ENCODE data around the gene ARHGAP30.

Gene ARHGAP30

GRCh38 chr1:161013131-161013487, 56.6 kb downstream of the ARHGAP30 start:
- TF ChIP-seq CTCF (IDR thresholded peaks at IDR 0.05; ENCODE audit: low read length) (no peak), EZH2 (IDR thresholded peaks at IDR 0.05; ENCODE audit: borderline replicate concordance, low read length) (no peak)
- H3K4me1 ChIP-seq (ENCODE audit: insufficient read depth, low read length, severe bottlenecking): peaks cover 33% of the 10 kb centered on the region
- no peaks in the 10 kb centered on the region for H3K9me3 ChIP-seq (ENCODE audit: low read length)
- peaks cover 26% of the 10 kb centered on the region for H3K79me2 ChIP-seq (ENCODE audit: insufficient read depth, low read length)
- H3K9ac ChIP-seq (ENCODE audit: low read length): peak overlapping the region; percentile 56
- 0 out of 2 replicates have a peak, but pooled peaks cover 3% of the 10 kb centered on the region for H3K36me3 ChIP-seq (ENCODE audit: insufficient read depth, low read length)
- H2AFZ ChIP-seq (ENCODE audit: low read length): no peak overlapping the region
- H4K20me1 ChIP-seq (ENCODE audit: insufficient read depth, low read length): no peaks in the 10 kb centered on the region
- peak overlapping the region; percentile 75 for H3K27ac ChIP-seq (ENCODE audit: low read depth, low read length, poor library complexity, severe bottlenecking)
- no peaks in the 10 kb centered on the region for H3K9me2 ChIP-seq (ENCODE audit: low read depth, low read length)
- H3F3A ChIP-seq (ENCODE audit: insufficient read depth, low read length): no peaks in the 10 kb centered on the region
- H3K27me3 ChIP-seq (ENCODE audit: insufficient read depth, low read length): no peaks in the 10 kb centered on the region
- H3K4me2 ChIP-seq (ENCODE audit: low read length): peak overlapping the region; percentile 79
- peak overlapping the region; percentile 52 for H3K4me3 ChIP-seq (ENCODE audit: low read depth, low read length, poor library complexity, severe bottlenecking)

GRCh38 chr1:161012420-161012819, 57.3 kb downstream of the ARHGAP30 start:
- TF ChIP-seq CTCF (IDR thresholded peaks at IDR 0.05; ENCODE audit: low read length) (no peak), EZH2 (IDR thresholded peaks at IDR 0.05; ENCODE audit: borderline replicate concordance, low read length) (no peak)
- Histone ChIP-seq H3K36me3 (ENCODE audit: insufficient read depth, low read length) (0 out of 2 replicates have a peak, but pooled peaks cover 3% of the 10 kb centered on the region), H3K9me3 (ENCODE audit: low read length) (no peaks in the 10 kb centered on the region), H3K79me2 (ENCODE audit: insufficient read depth, low read length) (peaks cover 26% of the 10 kb centered on the region), H3K4me1 (ENCODE audit: insufficient read depth, low read length, severe bottlenecking) (peaks cover 27% of the 10 kb centered on the region), H3K27me3 (ENCODE audit: insufficient read depth, low read length) (no peaks in the 10 kb centered on the region), H3F3A (ENCODE audit: insufficient read depth, low read length) (no peaks in the 10 kb centered on the region), H3K9me2 (ENCODE audit: low read depth, low read length) (no peaks in the 10 kb centered on the region), H4K20me1 (ENCODE audit: insufficient read depth, low read length) (no peaks in the 10 kb centered on the region), H3K4me3 (ENCODE audit: low read depth, low read length, poor library complexity, severe bottlenecking) (no peak overlapping the region), H3K9ac (ENCODE audit: low read length) (no peak overlapping the region), H3K4me2 (ENCODE audit: low read length) (no peak overlapping the region), H3K27ac (ENCODE audit: low read depth, low read length, poor library complexity, severe bottlenecking) (no peak overlapping the region), H2AFZ (ENCODE audit: low read length) (no peak overlapping the region)

GRCh38 chr1:161009602-161010211, 60.0 kb downstream of the ARHGAP30 start:
- peaks cover 34% of the 10 kb centered on the region for H3K79me2 ChIP-seq (ENCODE audit: insufficient read depth, low read length)
- no peak for TF ChIP-seq EZH2 (IDR thresholded peaks at IDR 0.05; ENCODE audit: borderline replicate concordance, low read length)
- no peak for TF ChIP-seq CTCF (IDR thresholded peaks at IDR 0.05; ENCODE audit: low read length)

More at GRCh38 chr1:161009602-161010211, 60.0 kb downstream of the ARHGAP30 start:
- Histone ChIP-seq H2AFZ (ENCODE audit: low read length) (no peak overlapping the region), H3F3A (ENCODE audit: insufficient read depth, low read length) (no peaks in the 10 kb centered on the region), H3K4me3 (ENCODE audit: low read depth, low read length, poor library complexity, severe bottlenecking) (no peak overlapping the region), H3K27ac (ENCODE audit: low read depth, low read length, poor library complexity, severe bottlenecking) (no peak overlapping the region), H3K36me3 (ENCODE audit: insufficient read depth, low read length) (0 out of 2 replicates have a peak, but pooled peaks cover 3% of the 10 kb centered on the region), H3K4me2 (ENCODE audit: low read length) (no peak overlapping the region), H3K9me2 (ENCODE audit: low read depth, low read length) (no peaks in the 10 kb centered on the region), H3K9me3 (ENCODE audit: low read length) (no peaks in the 10 kb centered on the region), H3K4me1 (ENCODE audit: insufficient read depth, low read length, severe bottlenecking) (peaks cover 27% of the 10 kb centered on the region), H3K27me3 (ENCODE audit: insufficient read depth, low read length) (no peaks in the 10 kb centered on the region), H3K9ac (ENCODE audit: low read length) (no peak overlapping the region), H4K20me1 (ENCODE audit: insufficient read depth, low read length) (no peaks in the 10 kb centered on the region)

Data from OCI-LY1 (cell line).